Neural cell (in vitro differentiated cells): Measurements from ENCODE around the gene POU1F1. TPM values are rescaled to one million over a fixed set of nuclear protein-coding genes. Genes with fewer than 3 reads are reported as not detected.

Experiments used
- H2AFZ ChIP-seq: fragments of 200-600, 300-800 bp; sonication (generic), shearing (Covaris generic); 2 replicates; pipeline ENCODE4 v1.6.0; 2014; ENCODE audit warnings: low read depth, mild to moderate bottlenecking, antibody characterized with exemption, low read length, moderate library complexity
- H3F3A ChIP-seq: fragments of 200-600 bp; shearing (Covaris generic); 2 replicates; pipeline ENCODE4 v1.6.1; 2016; ENCODE audit warnings: mild to moderate bottlenecking, moderate library complexity, mixed read lengths, antibody characterized with exemption, low read length; ENCODE audit not compliant: insufficient read depth, poor library complexity, severe bottlenecking
- H3K27ac ChIP-seq: fragments of 200-600, 300-800 bp; sonication (generic), shearing (Covaris generic); 2 replicates; pipeline ENCODE4 v1.5.1; 2014; ENCODE audit warnings: mild to moderate bottlenecking, low read length, moderate library complexity
- H3K27me3 ChIP-seq: fragments of 300-800, 200-600 bp; sonication (generic), shearing (Covaris generic); 2 replicates; pipeline ENCODE4 v1.6.0; 2014; ENCODE audit warnings: mild to moderate bottlenecking, low read depth, low read length, moderate library complexity; ENCODE audit not compliant: insufficient read depth
- H3K36me3 ChIP-seq: fragments of 300-800, 200-600 bp; sonication (generic), shearing (Covaris generic); 2 replicates; pipeline ENCODE4 v1.5.1; 2014; ENCODE audit warnings: mild to moderate bottlenecking, antibody characterized with exemption, low read length, moderate library complexity; ENCODE audit not compliant: insufficient read depth
- H3K4me2 ChIP-seq: fragments of 300-800, 200-600 bp; sonication (generic), shearing (Covaris generic); 2 replicates; pipeline ENCODE4 v1.6.0; 2014; ENCODE audit warnings: mild to moderate bottlenecking, low read length
- H3K4me3 ChIP-seq: fragments of 300-800, 200-600 bp; sonication (generic), shearing (Covaris generic); 2 replicates; pipeline ENCODE4 v1.5.1; 2014; ENCODE audit warnings: mild to moderate bottlenecking, low read length, moderate library complexity
- H3K79me2 ChIP-seq: fragments of 200-600 bp; shearing (Covaris generic); replicated peaks from 2 replicates; pipeline ENCODE4 v1.6.0; 2014; ENCODE audit warnings: mild to moderate bottlenecking, low read length, moderate library complexity; ENCODE audit not compliant: insufficient read depth
- H3K9ac ChIP-seq: fragments of 300-800, 200-600 bp; sonication (generic), shearing (Covaris generic); 2 replicates; pipeline ENCODE4 v1.6.1; 2016; ENCODE audit warnings: mild to moderate bottlenecking, low read length, mixed read lengths
- H3K9me2 ChIP-seq: fragments of 200-600 bp; shearing (Covaris generic); 2 replicates; pipeline ENCODE4 v1.6.1; 2016; ENCODE audit warnings: mild to moderate bottlenecking, low read length, mixed read lengths; ENCODE audit not compliant: insufficient read depth
- H3K9me3 ChIP-seq: fragments of 200-600, 300-800 bp; sonication (generic), shearing (Covaris generic); 2 replicates; pipeline ENCODE4 v1.6.1; 2016; ENCODE audit warnings: mild to moderate bottlenecking, mixed run types, low read length, moderate library complexity, mixed read lengths
- H4K20me1 ChIP-seq: fragments of 200-600 bp; shearing (Covaris generic); 2 replicates; pipeline ENCODE4 v1.6.1; 2016; ENCODE audit warnings: mild to moderate bottlenecking, mixed run types; ENCODE audit not compliant: insufficient read depth
- EP300 ChIP-seq: fragments of 450-650 bp; conservative IDR thresholded peaks from 2 replicates; pipeline ENCODE4 v1.6.1; 2014; ENCODE audit warnings: antibody characterized with exemption, mild to moderate bottlenecking, moderate library complexity; ENCODE audit not compliant: poor library complexity, severe bottlenecking
- EZH2 ChIP-seq: fragments of 200-600, 300-800 bp; shearing (Covaris generic), sonication (generic); IDR thresholded peaks from 2 replicates; pipeline ENCODE4 v1.6.1; 2014; ENCODE audit warnings: antibody characterized with exemption, low read length, borderline replicate concordance, mild to moderate bottlenecking; ENCODE audit not compliant: insufficient read depth, poor library complexity, severe bottlenecking
- MXI1 ChIP-seq: fragments of 450-650 bp; conservative IDR thresholded peaks from 2 replicates; pipeline ENCODE4 v1.6.1; 2014; ENCODE audit warnings: antibody characterized with exemption, mild to moderate bottlenecking; ENCODE audit not compliant: poor library complexity, severe bottlenecking
- POLR2AphosphoS5 ChIP-seq: IDR thresholded peaks from 2 replicates; pipeline ENCODE4 v1.6.1; 2012
- RAD21 ChIP-seq: fragments of 450-650 bp; conservative IDR thresholded peaks from 2 replicates; pipeline ENCODE4 v1.6.1; 2014; ENCODE audit warnings: antibody characterized with exemption, mild to moderate bottlenecking, moderate library complexity
- SMC3 ChIP-seq: fragments of 450-650 bp; conservative IDR thresholded peaks from 2 replicates; pipeline ENCODE4 v1.6.1; 2014; ENCODE audit warnings: antibody characterized with exemption, mild to moderate bottlenecking, moderate library complexity; ENCODE audit not compliant: poor library complexity
- TAF1 ChIP-seq: IDR thresholded peaks from 2 replicates; pipeline ENCODE4 v1.6.1; 2012; ENCODE audit warnings: low read depth
- polyA plus RNA-seq: library from polyadenylated mRNA; depleted of rRNA; stranded (reverse); fragments of >200 nt; gene quantifications from 2 replicates; pipeline ENCODE4 v1.2.3, GENCODE V29; 2014
- TF ChIP-seq, protein P1 (sequence below): IDR thresholded peaks from 2 replicates; pipeline ENCODE4 v1.6.1; 2012; ENCODE audit warnings: borderline replicate concordance
- TF ChIP-seq, protein P2 (sequence below): fragments of 450-650 bp; IDR thresholded peaks from 2 replicates; pipeline ENCODE4 v1.5.1; 2014; ENCODE audit warnings: antibody characterized with exemption, mild to moderate bottlenecking, moderate library complexity; ENCODE audit not compliant: poor library complexity, severe bottlenecking

The POU1F1 gene
- polyA plus RNA-seq, 1 donor from 2014 or later, result not detected

DNA sequence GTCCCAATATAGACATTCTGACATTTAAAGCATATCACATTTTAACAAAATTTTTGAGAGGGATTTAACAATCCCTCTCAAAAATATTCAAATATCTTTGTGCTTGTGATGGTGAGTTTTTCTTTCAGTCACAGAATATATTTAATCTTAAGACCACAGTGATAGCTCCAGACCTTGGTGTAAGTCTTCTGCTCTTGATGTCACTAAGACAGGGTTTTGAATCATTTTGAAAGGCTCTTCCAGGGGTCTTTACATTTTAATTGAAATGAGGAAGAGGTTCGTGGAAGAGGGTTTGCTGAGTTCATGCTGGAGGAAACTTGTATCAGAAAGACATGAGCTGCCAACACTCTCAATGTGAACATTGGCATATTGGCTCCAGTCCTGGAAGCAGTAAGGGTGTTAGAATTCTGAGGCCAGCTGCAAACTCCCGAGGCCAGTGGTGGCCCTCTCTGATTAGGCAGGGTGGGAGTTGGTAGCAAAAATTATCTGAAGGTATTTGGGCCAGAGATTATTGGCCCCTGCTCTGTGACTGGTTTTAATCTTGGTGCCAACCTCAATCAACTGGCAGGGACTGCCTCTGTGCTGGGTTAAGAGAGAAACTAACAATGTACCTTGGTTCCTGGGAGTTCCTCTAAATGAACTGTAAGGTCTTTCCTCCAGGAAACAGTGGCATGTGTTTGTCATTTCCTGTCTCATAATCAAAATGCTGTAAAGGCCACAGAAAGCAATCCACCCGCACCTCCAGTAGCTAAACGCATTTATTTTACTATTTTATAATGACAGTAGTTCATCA lies 5.3 kb downstream of the POU1F1 start:
- H3K9me2 ChIP-seq, result no peaks in the 10 kb centered on the region
- H2AFZ ChIP-seq, result no peak overlapping the region
- H3K9me3 ChIP-seq, result no peaks in the 10 kb centered on the region
- no peaks in the 10 kb centered on the region for H3K36me3 ChIP-seq
- H3K27me3 ChIP-seq, result no peaks in the 10 kb centered on the region
- H3K79me2 ChIP-seq, result no peaks in the 10 kb centered on the region
- no peaks in the 10 kb centered on the region for H4K20me1 ChIP-seq
- no peak for TF ChIP-seq MXI1
- TF ChIP-seq, protein P1, sequence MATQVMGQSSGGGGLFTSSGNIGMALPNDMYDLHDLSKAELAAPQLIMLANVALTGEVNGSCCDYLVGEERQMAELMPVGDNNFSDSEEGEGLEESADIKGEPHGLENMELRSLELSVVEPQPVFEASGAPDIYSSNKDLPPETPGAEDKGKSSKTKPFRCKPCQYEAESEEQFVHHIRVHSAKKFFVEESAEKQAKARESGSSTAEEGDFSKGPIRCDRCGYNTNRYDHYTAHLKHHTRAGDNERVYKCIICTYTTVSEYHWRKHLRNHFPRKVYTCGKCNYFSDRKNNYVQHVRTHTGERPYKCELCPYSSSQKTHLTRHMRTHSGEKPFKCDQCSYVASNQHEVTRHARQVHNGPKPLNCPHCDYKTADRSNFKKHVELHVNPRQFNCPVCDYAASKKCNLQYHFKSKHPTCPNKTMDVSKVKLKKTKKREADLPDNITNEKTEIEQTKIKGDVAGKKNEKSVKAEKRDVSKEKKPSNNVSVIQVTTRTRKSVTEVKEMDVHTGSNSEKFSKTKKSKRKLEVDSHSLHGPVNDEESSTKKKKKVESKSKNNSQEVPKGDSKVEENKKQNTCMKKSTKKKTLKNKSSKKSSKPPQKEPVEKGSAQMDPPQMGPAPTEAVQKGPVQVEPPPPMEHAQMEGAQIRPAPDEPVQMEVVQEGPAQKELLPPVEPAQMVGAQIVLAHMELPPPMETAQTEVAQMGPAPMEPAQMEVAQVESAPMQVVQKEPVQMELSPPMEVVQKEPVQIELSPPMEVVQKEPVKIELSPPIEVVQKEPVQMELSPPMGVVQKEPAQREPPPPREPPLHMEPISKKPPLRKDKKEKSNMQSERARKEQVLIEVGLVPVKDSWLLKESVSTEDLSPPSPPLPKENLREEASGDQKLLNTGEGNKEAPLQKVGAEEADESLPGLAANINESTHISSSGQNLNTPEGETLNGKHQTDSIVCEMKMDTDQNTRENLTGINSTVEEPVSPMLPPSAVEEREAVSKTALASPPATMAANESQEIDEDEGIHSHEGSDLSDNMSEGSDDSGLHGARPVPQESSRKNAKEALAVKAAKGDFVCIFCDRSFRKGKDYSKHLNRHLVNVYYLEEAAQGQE, result no peak
- TF ChIP-seq EZH2, result no peak
- TF ChIP-seq EP300, result no peak
- TF ChIP-seq RAD21, result no peak
- no peak for TF ChIP-seq POLR2AphosphoS5
- no peak for TF ChIP-seq TAF1
- TF ChIP-seq, protein P2, sequence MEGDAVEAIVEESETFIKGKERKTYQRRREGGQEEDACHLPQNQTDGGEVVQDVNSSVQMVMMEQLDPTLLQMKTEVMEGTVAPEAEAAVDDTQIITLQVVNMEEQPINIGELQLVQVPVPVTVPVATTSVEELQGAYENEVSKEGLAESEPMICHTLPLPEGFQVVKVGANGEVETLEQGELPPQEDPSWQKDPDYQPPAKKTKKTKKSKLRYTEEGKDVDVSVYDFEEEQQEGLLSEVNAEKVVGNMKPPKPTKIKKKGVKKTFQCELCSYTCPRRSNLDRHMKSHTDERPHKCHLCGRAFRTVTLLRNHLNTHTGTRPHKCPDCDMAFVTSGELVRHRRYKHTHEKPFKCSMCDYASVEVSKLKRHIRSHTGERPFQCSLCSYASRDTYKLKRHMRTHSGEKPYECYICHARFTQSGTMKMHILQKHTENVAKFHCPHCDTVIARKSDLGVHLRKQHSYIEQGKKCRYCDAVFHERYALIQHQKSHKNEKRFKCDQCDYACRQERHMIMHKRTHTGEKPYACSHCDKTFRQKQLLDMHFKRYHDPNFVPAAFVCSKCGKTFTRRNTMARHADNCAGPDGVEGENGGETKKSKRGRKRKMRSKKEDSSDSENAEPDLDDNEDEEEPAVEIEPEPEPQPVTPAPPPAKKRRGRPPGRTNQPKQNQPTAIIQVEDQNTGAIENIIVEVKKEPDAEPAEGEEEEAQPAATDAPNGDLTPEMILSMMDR, result no peak
- no peak for TF ChIP-seq SMC3
- no peak overlapping the region for H3K4me2 ChIP-seq
- no peaks in the 10 kb centered on the region for H3F3A ChIP-seq
- no peak overlapping the region for H3K27ac ChIP-seq
- H3K4me3 ChIP-seq, result no peak overlapping the region
- H3K9ac ChIP-seq, result no peak overlapping the region

DNA sequence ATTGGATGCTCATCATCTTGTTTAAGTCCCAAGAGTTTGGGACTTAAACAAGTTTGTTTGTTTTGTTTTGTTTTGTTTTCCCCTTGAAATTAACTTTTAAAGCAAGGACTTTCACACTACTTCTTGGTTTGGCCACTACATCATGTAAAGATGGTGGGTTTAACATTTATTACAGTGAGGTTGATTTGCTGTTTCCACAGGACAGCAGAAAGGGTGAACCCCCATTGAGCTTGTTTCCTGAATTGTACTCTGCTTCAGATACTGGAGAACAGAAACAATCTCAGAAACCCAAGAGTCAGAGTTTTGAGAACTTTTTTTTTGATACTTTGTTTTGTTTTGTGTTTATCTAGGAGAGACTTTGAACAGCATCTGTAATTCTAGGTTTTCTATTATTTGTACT lies 6.7 kb downstream of the POU1F1 start:
- Histone ChIP-seq H3K36me3 (no peaks in the 10 kb centered on the region), H3K9me2 (no peaks in the 10 kb centered on the region), H3K4me2 (no peak overlapping the region), H3K4me3 (no peak overlapping the region), H3K9me3 (no peaks in the 10 kb centered on the region), H4K20me1 (no peaks in the 10 kb centered on the region), H3K9ac (no peak overlapping the region), H2AFZ (no peak overlapping the region), H3K27me3 (no peaks in the 10 kb centered on the region), H3K27ac (no peak overlapping the region), H3F3A (no peaks in the 10 kb centered on the region), H3K79me2 (no peaks in the 10 kb centered on the region)
- TF ChIP-seq RAD21 (no peak), EP300 (no peak), MXI1 (no peak), EZH2 (no peak), SMC3 (no peak), TAF1 (no peak), POLR2AphosphoS5 (no peak)
- TF ChIP-seq, protein P2, result no peak
- TF ChIP-seq, protein P1, result no peak
